ENCODE measurements around the gene TSSC4. TPM values are rescaled to one million over a fixed set of nuclear protein-coding genes. Genes with fewer than 3 reads are reported as not detected.

TSSC4 gene
- total RNA-seq, 4 donors from 2014 or later, result 11.0 to 66.5 (median 26.2) TPM

GRCh38 chr11:2401436-2401984 is 960 bp downstream of the TSSC4 start:
- Histone ChIP-seq H3K36me3 (no peaks in the 10 kb centered on the region), H3K27me3 (no peaks in the 10 kb centered on the region), H3K9me3 (no peaks in the 10 kb centered on the region), H3K27ac (peak overlapping the region; percentile 91 to 96), H3K4me3 (peak overlapping the region; percentile 85 to 99), H3K4me1 (peaks cover 7 to 16% of the 10 kb centered on the region in 2 donors)
- TF ChIP-seq, protein P1, sequence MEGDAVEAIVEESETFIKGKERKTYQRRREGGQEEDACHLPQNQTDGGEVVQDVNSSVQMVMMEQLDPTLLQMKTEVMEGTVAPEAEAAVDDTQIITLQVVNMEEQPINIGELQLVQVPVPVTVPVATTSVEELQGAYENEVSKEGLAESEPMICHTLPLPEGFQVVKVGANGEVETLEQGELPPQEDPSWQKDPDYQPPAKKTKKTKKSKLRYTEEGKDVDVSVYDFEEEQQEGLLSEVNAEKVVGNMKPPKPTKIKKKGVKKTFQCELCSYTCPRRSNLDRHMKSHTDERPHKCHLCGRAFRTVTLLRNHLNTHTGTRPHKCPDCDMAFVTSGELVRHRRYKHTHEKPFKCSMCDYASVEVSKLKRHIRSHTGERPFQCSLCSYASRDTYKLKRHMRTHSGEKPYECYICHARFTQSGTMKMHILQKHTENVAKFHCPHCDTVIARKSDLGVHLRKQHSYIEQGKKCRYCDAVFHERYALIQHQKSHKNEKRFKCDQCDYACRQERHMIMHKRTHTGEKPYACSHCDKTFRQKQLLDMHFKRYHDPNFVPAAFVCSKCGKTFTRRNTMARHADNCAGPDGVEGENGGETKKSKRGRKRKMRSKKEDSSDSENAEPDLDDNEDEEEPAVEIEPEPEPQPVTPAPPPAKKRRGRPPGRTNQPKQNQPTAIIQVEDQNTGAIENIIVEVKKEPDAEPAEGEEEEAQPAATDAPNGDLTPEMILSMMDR (IDR thresholded peaks at IDR 0.05), result no peak
- no peak for TF ChIP-seq POLR2A (IDR thresholded peaks at IDR 0.05)
- no peak for DNase-seq
- intact Hi-C loops (cut with DNase I; ENCODE audit: low total_unique reads), result loop anchor here (5.0 kb wide), 1 partner anchor 94 kb away; no protein-coding TSS in a partner anchor

DNA sequence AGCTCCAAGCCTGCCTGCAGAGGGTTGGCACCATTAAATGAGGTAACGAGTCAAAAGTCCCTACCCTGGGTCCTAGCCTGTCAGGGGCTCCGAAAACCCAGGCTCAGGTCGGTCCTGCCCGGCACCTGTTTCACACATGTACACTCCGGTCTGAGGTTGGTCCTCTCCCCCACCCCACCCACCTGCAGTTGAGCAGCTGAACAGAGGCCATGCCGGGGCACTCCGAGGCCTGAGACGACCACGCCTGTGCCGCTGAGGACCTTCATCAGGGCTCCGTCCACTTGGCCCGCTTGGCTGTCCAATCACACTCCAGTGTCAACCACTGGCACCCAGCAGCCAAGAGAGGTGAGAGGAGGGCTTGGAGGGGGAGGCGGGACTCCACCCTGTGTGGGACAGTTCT is 1.6 kb downstream of the TSSC4 start:
- no peak overlapping the region for H3K4me3 ChIP-seq
- H3K9me3 ChIP-seq, result no peaks in the 10 kb centered on the region
- intact Hi-C loops (cut with DNase I; ENCODE audit: low total_unique reads), result loop anchor here (5.0 kb wide), 1 partner anchor 95 kb away; no protein-coding TSS in a partner anchor
- H3K36me3 ChIP-seq, result no peaks in the 10 kb centered on the region
- peaks cover 7 to 16% of the 10 kb centered on the region in 2 donors for H3K4me1 ChIP-seq
- no peak for DNase-seq
- H3K27me3 ChIP-seq, result no peaks in the 10 kb centered on the region
- TF ChIP-seq, protein P1 (IDR thresholded peaks at IDR 0.05), result no peak
- no peak for TF ChIP-seq POLR2A (IDR thresholded peaks at IDR 0.05)
- H3K27ac ChIP-seq, result no peak overlapping the region

DNA sequence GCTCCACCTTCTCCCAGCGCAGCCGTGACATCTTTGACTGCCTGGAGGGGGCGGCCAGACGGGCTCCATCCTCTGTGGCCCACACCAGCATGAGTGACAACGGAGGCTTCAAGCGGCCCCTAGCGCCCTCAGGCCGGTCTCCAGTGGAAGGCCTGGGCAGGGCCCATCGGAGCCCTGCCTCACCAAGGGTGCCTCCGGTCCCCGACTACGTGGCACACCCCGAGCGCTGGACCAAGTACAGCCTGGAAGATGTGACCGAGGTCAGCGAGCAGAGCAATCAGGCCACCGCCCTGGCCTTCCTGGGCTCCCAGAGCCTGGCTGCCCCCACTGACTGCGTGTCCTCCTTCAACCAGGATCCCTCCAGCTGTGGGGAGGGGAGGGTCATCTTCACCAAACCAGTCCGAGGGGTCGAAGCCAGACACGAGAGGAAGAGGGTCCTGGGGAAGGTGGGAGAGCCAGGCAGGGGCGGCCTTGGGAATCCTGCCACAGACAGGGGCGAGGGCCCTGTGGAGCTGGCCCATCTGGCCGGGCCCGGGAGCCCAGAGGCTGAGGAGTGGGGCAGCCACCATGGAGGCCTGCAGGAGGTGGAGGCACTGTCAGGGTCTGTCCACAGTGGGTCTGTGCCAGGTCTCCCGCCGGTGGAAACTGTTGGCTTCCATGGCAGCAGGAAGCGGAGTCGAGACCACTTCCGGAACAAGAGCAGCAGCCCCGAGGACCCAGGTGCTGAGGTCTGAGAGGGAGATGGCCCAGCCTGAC is 2.5 kb downstream of the TSSC4 start:
- H3K4me1 ChIP-seq, result peaks cover 7 to 20% of the 10 kb centered on the region in 2 donors
- no peak for DNase-seq
- no peaks in the 10 kb centered on the region for H3K27me3 ChIP-seq
- no peak overlapping the region for H3K27ac ChIP-seq
- H3K9me3 ChIP-seq, result no peaks in the 10 kb centered on the region
- no peaks in the 10 kb centered on the region for H3K36me3 ChIP-seq
- no peak overlapping the region for H3K4me3 ChIP-seq
- TF ChIP-seq, protein P1 (IDR thresholded peaks at IDR 0.05), result no peak
- no peak for TF ChIP-seq POLR2A (IDR thresholded peaks at IDR 0.05)
- intact Hi-C loops (cut with DNase I; ENCODE audit: low total_unique reads), result loop anchor here (5.0 kb wide), 1 partner anchor 96 kb away; no protein-coding TSS in a partner anchor

- Histone ChIP-seq H3K36me3 (no peaks in the 10 kb centered on the region), H3K27ac (no peak overlapping the region), H3K27me3 (no peaks in the 10 kb centered on the region), H3K9me3 (no peaks in the 10 kb centered on the region), H3K4me3 (no peak overlapping the region), H3K4me1 (peaks cover 7 to 20% of the 10 kb centered on the region in 2 donors)
- TF ChIP-seq, protein P1 (IDR thresholded peaks at IDR 0.05), result no peak
- no peak for TF ChIP-seq POLR2A (IDR thresholded peaks at IDR 0.05)
- intact Hi-C loops (cut with DNase I; ENCODE audit: low total_unique reads), result loop anchor here (5.0 kb wide), 1 partner anchor 97 kb away; no protein-coding TSS in a partner anchor
- no peak for DNase-seq
Measured at GRCh38 chr11:2404735-2405196, 4.2 kb downstream of the TSSC4 start.

DNA sequence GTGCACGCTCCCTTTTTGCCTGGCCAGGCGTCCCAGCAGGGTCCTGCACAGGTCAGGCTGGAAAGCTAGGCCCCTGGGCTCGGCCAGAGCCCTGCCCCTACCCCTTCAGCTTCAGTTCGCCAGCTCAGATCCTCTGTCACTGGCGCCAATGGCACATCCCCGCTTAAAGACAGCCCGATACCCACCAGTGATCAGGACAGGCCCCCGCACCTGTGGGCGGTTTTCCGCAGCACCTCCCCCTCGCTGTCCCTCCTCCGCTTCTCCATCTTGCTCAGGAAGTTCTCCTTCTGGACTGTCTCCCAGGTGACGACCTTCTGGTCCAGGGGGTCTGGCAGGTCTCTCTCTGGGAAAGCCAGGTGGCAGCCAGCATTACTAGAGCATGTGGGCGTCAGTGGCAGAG is 5.9 kb downstream of the TSSC4 start:
- no peak for DNase-seq
- TF ChIP-seq POLR2A (IDR thresholded peaks at IDR 0.05), result no peak
- TF ChIP-seq, protein P1 (IDR thresholded peaks at IDR 0.05), result no peak
- Histone ChIP-seq H3K36me3 (no peaks in the 10 kb centered on the region), H3K27ac (no peak overlapping the region), H3K9me3 (no peaks in the 10 kb centered on the region), H3K4me3 (no peak overlapping the region), H3K27me3 (no peaks in the 10 kb centered on the region), H3K4me1 (peaks cover 5 to 16% of the 10 kb centered on the region in 2 donors)
- intact Hi-C loops (cut with DNase I; ENCODE audit: low total_unique reads), result no loop called here

All from uterus (tissue), 4 donors.